ENCODE measurements around the gene SCARB1. TPM values are rescaled to one million over a fixed set of nuclear protein-coding genes. Genes with fewer than 3 reads are reported as not detected.
A peak's percentile ranks its signal among the peaks of the same experiment; 100 is the strongest.

SCARB1 gene
- total RNA-seq, 1 donor from 2014 or later: 6.6 TPM

DNA sequence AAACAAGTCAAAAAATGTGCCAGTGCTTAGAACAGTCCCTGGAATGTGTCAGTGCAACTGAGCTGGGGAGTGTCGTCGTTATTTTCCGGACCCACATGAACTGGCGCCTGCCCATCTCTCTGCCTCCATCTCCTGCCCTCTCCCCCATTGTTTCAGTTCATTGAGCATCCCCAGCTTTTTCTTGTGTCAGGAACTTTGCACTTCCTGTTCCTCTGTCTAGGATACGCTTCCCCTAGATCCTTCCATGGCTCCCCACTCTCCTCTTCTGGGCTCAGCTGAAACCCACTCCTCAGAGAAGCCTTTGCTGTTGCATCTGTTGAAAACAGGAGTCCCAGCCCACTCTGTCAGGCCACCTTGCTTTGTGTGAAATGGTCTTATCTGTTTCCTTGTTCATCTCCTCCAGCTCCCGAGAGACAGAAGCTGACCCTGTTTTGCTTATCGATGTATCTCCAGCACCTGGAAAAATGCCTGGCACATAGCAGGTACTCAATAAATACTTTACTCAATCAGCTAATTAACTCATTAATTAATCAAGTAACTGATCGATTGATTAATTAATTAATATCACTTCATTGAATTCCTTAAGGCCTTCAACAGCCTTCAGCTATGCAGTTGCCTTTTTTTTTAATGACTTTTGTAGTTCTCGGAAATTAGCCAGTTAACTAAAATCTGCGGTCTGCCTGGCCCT lies 2.7 kb upstream of the SCARB1 start:
- DNase-seq (ENCODE audit: low read depth): no peak
- FAIRE-seq: no peak
- Histone ChIP-seq H3K36me3 (ENCODE audit: control insufficient read depth, insufficient read depth, low read length) (no peaks in the 10 kb centered on the region), H3K27me3 (ENCODE audit: control insufficient read depth, insufficient read depth, low read length) (no peaks in the 10 kb centered on the region), H3K4me3 (ENCODE audit: low read depth, low read length) (no peak overlapping the region)
- TF ChIP-seq, protein P1, sequence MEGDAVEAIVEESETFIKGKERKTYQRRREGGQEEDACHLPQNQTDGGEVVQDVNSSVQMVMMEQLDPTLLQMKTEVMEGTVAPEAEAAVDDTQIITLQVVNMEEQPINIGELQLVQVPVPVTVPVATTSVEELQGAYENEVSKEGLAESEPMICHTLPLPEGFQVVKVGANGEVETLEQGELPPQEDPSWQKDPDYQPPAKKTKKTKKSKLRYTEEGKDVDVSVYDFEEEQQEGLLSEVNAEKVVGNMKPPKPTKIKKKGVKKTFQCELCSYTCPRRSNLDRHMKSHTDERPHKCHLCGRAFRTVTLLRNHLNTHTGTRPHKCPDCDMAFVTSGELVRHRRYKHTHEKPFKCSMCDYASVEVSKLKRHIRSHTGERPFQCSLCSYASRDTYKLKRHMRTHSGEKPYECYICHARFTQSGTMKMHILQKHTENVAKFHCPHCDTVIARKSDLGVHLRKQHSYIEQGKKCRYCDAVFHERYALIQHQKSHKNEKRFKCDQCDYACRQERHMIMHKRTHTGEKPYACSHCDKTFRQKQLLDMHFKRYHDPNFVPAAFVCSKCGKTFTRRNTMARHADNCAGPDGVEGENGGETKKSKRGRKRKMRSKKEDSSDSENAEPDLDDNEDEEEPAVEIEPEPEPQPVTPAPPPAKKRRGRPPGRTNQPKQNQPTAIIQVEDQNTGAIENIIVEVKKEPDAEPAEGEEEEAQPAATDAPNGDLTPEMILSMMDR (IDR thresholded peaks at IDR 0.05; ENCODE audit: insufficient read depth, low read length, severe bottlenecking): no peak

DNA sequence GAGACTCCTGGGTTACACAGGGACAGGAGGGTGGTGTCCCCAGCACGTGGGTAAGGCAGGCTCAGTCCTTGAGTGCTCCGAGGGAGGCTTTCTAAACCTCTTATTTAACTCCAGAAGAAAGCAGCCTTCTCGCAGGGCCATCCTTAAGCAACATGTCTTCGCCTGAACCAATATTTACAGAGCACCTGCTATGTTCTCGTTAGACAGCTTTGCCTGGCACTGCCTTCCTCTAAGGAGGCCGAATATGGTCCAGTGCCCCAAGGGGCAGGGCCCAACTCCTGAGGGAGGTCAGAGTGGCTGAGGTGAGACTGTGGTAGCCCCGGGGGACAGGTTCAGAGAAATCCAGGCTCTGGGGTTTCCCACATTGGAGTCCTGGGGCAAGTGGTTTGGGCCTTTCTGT lies 2.1 kb upstream of the SCARB1 start:
- TF ChIP-seq, protein P1 (IDR thresholded peaks at IDR 0.05; ENCODE audit: insufficient read depth, low read length, severe bottlenecking): no peak
- DNase-seq (ENCODE audit: low read depth) (no peak), FAIRE-seq (no peak)
- H3K27me3 ChIP-seq (ENCODE audit: control insufficient read depth, insufficient read depth, low read length): no peaks in the 10 kb centered on the region
- no peaks in the 10 kb centered on the region for H3K36me3 ChIP-seq (ENCODE audit: control insufficient read depth, insufficient read depth, low read length)
- no peak overlapping the region for H3K4me3 ChIP-seq (ENCODE audit: low read depth, low read length)

DNA sequence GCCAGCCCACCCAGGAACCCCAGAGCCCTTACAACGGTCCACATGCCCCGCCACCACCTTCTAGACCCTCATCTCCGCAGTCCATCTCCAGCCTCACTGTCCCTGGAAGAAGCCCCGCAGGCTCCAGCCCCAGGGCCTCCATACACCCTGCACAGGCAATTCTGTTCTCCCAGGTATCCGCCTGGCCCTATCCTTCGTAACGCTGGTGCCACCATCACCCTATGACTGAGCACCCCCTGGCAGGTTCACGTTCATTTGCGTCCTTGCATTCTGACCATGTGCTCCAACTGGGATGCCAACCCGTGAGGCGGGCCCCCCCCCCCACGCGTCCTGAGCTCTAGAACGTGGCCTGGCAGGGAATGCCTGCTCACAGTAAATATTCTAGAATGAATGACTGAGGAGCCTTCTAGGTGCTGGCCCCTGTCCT lies 675 bp upstream of the SCARB1 start:
- H3K4me3 ChIP-seq (ENCODE audit: low read depth, low read length): peak overlapping the region; percentile 69
- no peak for FAIRE-seq
- no peak for DNase-seq (ENCODE audit: low read depth)
- TF ChIP-seq, protein P1 (IDR thresholded peaks at IDR 0.05; ENCODE audit: insufficient read depth, low read length, severe bottlenecking): no peak
- peaks cover 1% of the 10 kb centered on the region for H3K36me3 ChIP-seq (ENCODE audit: control insufficient read depth, insufficient read depth, low read length)
- no peaks in the 10 kb centered on the region for H3K27me3 ChIP-seq (ENCODE audit: control insufficient read depth, insufficient read depth, low read length)

DNA sequence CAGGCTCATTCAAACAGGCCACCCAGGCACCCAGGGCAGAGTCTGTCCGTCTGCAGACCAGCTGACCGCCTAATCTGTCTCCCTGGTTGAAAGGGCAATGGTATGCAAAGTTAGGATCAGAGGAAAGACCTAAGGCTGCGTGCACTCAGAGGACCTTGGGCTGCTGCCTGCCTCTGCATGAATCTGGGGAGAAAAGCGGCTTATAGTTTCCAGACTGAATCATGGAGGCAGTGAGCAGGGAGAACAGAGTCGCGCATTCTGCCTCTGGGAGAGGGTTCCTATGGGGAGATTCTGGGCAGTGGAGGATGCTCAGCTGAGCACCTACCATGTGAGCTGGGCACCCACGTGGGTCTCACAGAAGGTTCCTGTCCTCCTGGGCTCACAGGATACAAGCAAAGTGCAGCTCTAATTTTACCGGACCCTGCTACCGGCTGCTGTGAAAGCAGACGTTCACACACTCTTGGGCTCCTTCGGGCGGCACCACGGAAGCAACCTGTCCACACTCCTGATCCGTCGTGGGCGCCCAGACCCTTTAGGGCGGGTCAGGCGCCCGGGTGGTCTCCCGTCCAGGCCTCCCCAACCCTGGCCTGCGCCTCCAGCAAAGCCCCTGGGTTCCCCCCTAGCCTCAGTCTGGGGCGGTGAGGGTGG lies 772 bp downstream of the SCARB1 start:
- H3K4me3 ChIP-seq (ENCODE audit: low read depth, low read length): peak overlapping the region; percentile 69
- DNase-seq (ENCODE audit: low read depth): peak; percentile 20
- TF ChIP-seq, protein P1 (IDR thresholded peaks at IDR 0.05; ENCODE audit: insufficient read depth, low read length, severe bottlenecking): no peak
- no peaks in the 10 kb centered on the region for H3K27me3 ChIP-seq (ENCODE audit: control insufficient read depth, insufficient read depth, low read length)
- no peak for FAIRE-seq
- peaks cover 1% of the 10 kb centered on the region for H3K36me3 ChIP-seq (ENCODE audit: control insufficient read depth, insufficient read depth, low read length)

- Histone ChIP-seq H3K36me3 (ENCODE audit: control insufficient read depth, insufficient read depth, low read length) (peaks cover 1% of the 10 kb centered on the region), H3K4me3 (ENCODE audit: low read depth, low read length) (no peak overlapping the region), H3K27me3 (ENCODE audit: control insufficient read depth, insufficient read depth, low read length) (no peaks in the 10 kb centered on the region)
- TF ChIP-seq, protein P1 (IDR thresholded peaks at IDR 0.05; ENCODE audit: insufficient read depth, low read length, severe bottlenecking): no peak
- no peak for DNase-seq (ENCODE audit: low read depth)
- no peak for FAIRE-seq
Observed at GRCh38 chr12:124861898-124862676, 1.6 kb downstream of the SCARB1 start.
